ENCODE measurements around the gene ADGRG2. TPM values are rescaled to one million over a fixed set of nuclear protein-coding genes. Genes with fewer than 3 reads are reported as not detected.

Gene ADGRG2
- total and polyA plus RNA-seq, 12 donors, result 0.24 to 1.7 (median 0.46) TPM

GRCh38 chrX:18964026-18964425 is 158.2 kb downstream of the ADGRG2 start:
- 66 to 75% (median 72%) methylated on average over 4 of the region's 4 CpGs for WGBS, 4 donors
- DNase-seq, result no peak
- intact Hi-C loops (cut with DNase I), result no loop called here
- Histone ChIP-seq H3K27ac (no peak overlapping the region), H3K4me3 (no peak overlapping the region), H3K4me1 (replicated peaks in 1 of 2) (no peaks in the 10 kb centered on the region), H3K27me3 (no peaks in the 10 kb centered on the region), H3K9me3 (replicated peaks in 1 of 3) (no peaks in the 10 kb centered on the region), H3K36me3 (replicated peaks in 1 of 2) (no peaks in the 10 kb centered on the region)
- TF ChIP-seq, protein P1, sequence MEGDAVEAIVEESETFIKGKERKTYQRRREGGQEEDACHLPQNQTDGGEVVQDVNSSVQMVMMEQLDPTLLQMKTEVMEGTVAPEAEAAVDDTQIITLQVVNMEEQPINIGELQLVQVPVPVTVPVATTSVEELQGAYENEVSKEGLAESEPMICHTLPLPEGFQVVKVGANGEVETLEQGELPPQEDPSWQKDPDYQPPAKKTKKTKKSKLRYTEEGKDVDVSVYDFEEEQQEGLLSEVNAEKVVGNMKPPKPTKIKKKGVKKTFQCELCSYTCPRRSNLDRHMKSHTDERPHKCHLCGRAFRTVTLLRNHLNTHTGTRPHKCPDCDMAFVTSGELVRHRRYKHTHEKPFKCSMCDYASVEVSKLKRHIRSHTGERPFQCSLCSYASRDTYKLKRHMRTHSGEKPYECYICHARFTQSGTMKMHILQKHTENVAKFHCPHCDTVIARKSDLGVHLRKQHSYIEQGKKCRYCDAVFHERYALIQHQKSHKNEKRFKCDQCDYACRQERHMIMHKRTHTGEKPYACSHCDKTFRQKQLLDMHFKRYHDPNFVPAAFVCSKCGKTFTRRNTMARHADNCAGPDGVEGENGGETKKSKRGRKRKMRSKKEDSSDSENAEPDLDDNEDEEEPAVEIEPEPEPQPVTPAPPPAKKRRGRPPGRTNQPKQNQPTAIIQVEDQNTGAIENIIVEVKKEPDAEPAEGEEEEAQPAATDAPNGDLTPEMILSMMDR (IDR thresholded peaks at IDR 0.05), result no peak
- no peak for TF ChIP-seq POLR2A (IDR thresholded peaks at IDR 0.05)

DNA sequence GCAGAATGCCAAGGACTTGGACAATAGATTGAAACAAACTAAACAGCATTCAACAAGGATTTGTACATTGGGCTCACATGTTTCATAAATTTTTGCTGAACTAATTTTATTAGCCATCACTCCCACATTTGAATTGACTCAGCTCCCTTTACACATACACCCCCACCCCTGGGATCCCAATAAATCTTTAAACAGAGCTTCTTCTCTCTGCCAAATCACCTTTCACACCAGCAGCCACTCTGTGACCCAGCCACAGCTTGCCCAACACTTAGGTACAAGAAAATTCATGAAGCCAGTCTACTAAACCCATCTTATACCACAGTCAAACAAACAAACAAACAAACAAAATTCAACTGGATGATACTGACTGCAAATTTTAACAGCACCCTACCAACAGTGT is 159.9 kb downstream of the ADGRG2 start:
- H3K4me1 ChIP-seq (replicated peaks in 1 of 2), result no peaks in the 10 kb centered on the region
- TF ChIP-seq POLR2A (IDR thresholded peaks at IDR 0.05), result no peak
- TF ChIP-seq, protein P1 (IDR thresholded peaks at IDR 0.05), result no peak
- no peaks in the 10 kb centered on the region for H3K36me3 ChIP-seq (replicated peaks in 1 of 2)
- H3K27me3 ChIP-seq, result no peaks in the 10 kb centered on the region
- DNase-seq, result no peak
- no peak overlapping the region for H3K4me3 ChIP-seq
- intact Hi-C loops (cut with DNase I), result no loop called here
- H3K9me3 ChIP-seq (replicated peaks in 1 of 3), result no peaks in the 10 kb centered on the region
- no peak overlapping the region for H3K27ac ChIP-seq

GRCh38 chrX:18961686-18962085 is 160.6 kb downstream of the ADGRG2 start:
- Histone ChIP-seq H3K4me3 (no peak overlapping the region), H3K4me1 (replicated peaks in 1 of 2) (no peaks in the 10 kb centered on the region), H3K27me3 (no peaks in the 10 kb centered on the region), H3K36me3 (replicated peaks in 1 of 2) (no peaks in the 10 kb centered on the region), H3K27ac (no peak overlapping the region), H3K9me3 (replicated peaks in 1 of 3) (no peaks in the 10 kb centered on the region)
- intact Hi-C loops (cut with DNase I), result no loop called here
- DNase-seq, result peak in 1 of 7 donors; percentile 8
- 3 to 37% (median 26%) methylated on average over 2 of the region's 2 CpGs for WGBS, 4 donors
- TF ChIP-seq POLR2A (IDR thresholded peaks at IDR 0.05), result no peak
- TF ChIP-seq, protein P1 (IDR thresholded peaks at IDR 0.05), result no peak

- no peaks in the 10 kb centered on the region for H3K9me3 ChIP-seq (replicated peaks in 1 of 3)
- WGBS, 4 donors, result 81 to 86% (median 84%) methylated on average over 7 of the region's 7 CpGs
- H3K4me3 ChIP-seq, result no peak overlapping the region
- no peaks in the 10 kb centered on the region for H3K27me3 ChIP-seq
- intact Hi-C loops (cut with DNase I), result no loop called here
- no peaks in the 10 kb centered on the region for H3K36me3 ChIP-seq (replicated peaks in 1 of 2)
- no peak for TF ChIP-seq POLR2A (IDR thresholded peaks at IDR 0.05)
- TF ChIP-seq, protein P1 (IDR thresholded peaks at IDR 0.05), result no peak
- no peak overlapping the region for H3K27ac ChIP-seq
- DNase-seq, result no peak
- H3K4me1 ChIP-seq (replicated peaks in 1 of 2), result no peaks in the 10 kb centered on the region
Observed at GRCh38 chrX:18956303-18957032, 165.8 kb downstream of the ADGRG2 start.

Measured in adrenal gland (tissue), 12 donors.